Heart right ventricle (tissue), 16 donors: ENCODE measurements around the gene SRR. TPM values are rescaled to one million over a fixed set of nuclear protein-coding genes. Genes with fewer than 3 reads are reported as not detected.

Experiments
- ATAC-seq, 8 donors: fragments of 200-7000 bp; cut with Tn5 transposase; one replicate each; pipeline ENCODE4 v1.9.1; 2020; ENCODE audit warnings: mild to moderate bottlenecking in 8 of 8, moderate library complexity in 8 of 8, moderate number of reproducible peaks in 1 of 8
- DNase-seq, 2 donors: peaks; one replicate each; pipeline ENCODE4 v3.0.0-alpha.2; 2020
- H3K27ac ChIP-seq, 10 donors: fragments of 200-600 bp; sonication (generic) in 2 of 10; one replicate each; pipeline versions ENCODE4 v1.5.0 to v1.8.0; 2020 to 2022; ENCODE audit warnings: mild to moderate bottlenecking in 3 of 10
- H3K27me3 ChIP-seq, 7 donors: fragments of 200-600 bp; one replicate each; pipeline ENCODE4 v1.8.0; 2021 to 2022; ENCODE audit warnings: mild to moderate bottlenecking in 2 of 7
- H3K36me3 ChIP-seq, 9 donors: fragments of 200-600 bp; sonication (generic) in 1 of 9; one replicate each; pipeline versions ENCODE4 v1.5.0 to v1.8.0; 2020 to 2022; ENCODE audit warnings: mild to moderate bottlenecking in 2 of 9
- H3K4me1 ChIP-seq, 9 donors: fragments of 200-600 bp; sonication (generic) in 1 of 9; one replicate each; pipeline versions ENCODE4 v1.5.0 to v1.8.0; 2020 to 2022; ENCODE audit warnings: mild to moderate bottlenecking in 4 of 9
- H3K4me3 ChIP-seq, 10 donors: fragments of 200-600 bp; sonication (generic) in 2 of 10; one replicate each; pipeline versions ENCODE4 v1.5.0 to v1.8.0; 2020 to 2022; ENCODE audit warnings: mild to moderate bottlenecking in 7 of 10, moderate library complexity in 2 of 10
- H3K9me3 ChIP-seq, 11 donors: fragments of 200-600 bp in 10 of 11; sonication (generic) in 2 of 11; one replicate each; pipeline versions ENCODE4 v1.5.0 to v1.8.0; 2013 to 2022; ENCODE audit warnings: mild to moderate bottlenecking in 2 of 11, control low read depth in 1 of 11, moderate library complexity in 1 of 11
- WGBS, 2 donors: extraction: QIAGEN DNeasy Blood & Tissue Kit; methylation state at CpG; one replicate each; pipeline ENCODE4 v1.1.7; 2013; ENCODE audit warnings: inconsistent platforms in 1 of 2; 5-methylcytosine and 5-hydroxymethylcytosine counted together
- intact Hi-C, 10 donors: fragments of 100-400 bp; cut with DNase I; formaldehyde crosslinking; loops; one replicate each; pipeline versions ENCODE4 v1.11.1 to v1.14.2; 2022
- polyA plus RNA-seq, 2 donors: library from polyadenylated mRNA; stranded (reverse); fragments of 200-250 nt; gene quantifications; one replicate each; pipeline ENCODE4 v1.2.3, GENCODE V29; 2013
- total RNA-seq, 10 donors: library from RNA; stranded (reverse); fragmentation: NEBNext Ultra II Directional in 3 of 10; extraction: Animal tissue kit (Norgen Biotek cat#: 25700) in 3 of 10; gene quantifications; one replicate each; pipeline versions ENCODE4 v1.2.1 to v1.2.4, GENCODE V29; 2021 to 2023
- TF ChIP-seq, protein P1 (sequence below), 9 donors: fragments of 200-600 bp; sonication (generic) in 2 of 9; IDR thresholded peaks; one replicate each; pipeline versions ENCODE4 v1.5.0 to v1.8.0; 2021 to 2022; ENCODE audit warnings: antibody characterized with exemption in 9 of 9, mild to moderate bottlenecking in 5 of 9, moderate library complexity in 1 of 9
- donor health status: Arrhythmogenic right ventricular cardiomyopathy.
- donor health status: ischemic (EF 13 %, LVEDD 7.1; RV severe dilation, severe dysfunction).
- donor health status: healthy with polysubstance abuse.
- donor health status: DM: no; HTN: yes; CAD: no.
- donor health status: DM: no; HTN: no; CAD: no.
- donor health status: ischemic (EF 25% LVEDD 6.9; RV normal size, moderate dysfunction).
- donor health status: ischemic (EF 25% LVEDD 5.7; RV mildly dilated, moderate dysfunction).
- donor health status: healthy.
- donor health status: DM: yes; HTN: yes; CAD: no.
- donor health status: Ischemic cardiomyopathy.
- donor health status: ischemic (EF 35%, LVEDD 5.7; RV mildly dilated, moderate dysfunction).
- donor health status: nonischemic (EF 11% LVEDD 7.7; RV severe dilation, severe dysfunction).
- donor health status: DM: yes; HTN: yes; CAD: no.
- donor health status: PGD.
- donor health status: ischemic (EF 29% LVEDD 5.4; RV normal size, mild dysfunction).
- donor health status: nonischemic (EF 23%, LVEDD 6.1; RV moderate dilation, normal function).

The SRR gene
- total and polyA plus RNA-seq, 12 donors = 2.9 to 16.0 (median 9.4) TPM

GRCh38 chr17:2346475-2346874, 42.7 kb downstream of the SRR start:
- peaks cover 0 to 13% (median 7%) of the 10 kb centered on the region in 9 donors for H3K4me1 ChIP-seq
- intact Hi-C loops = no loop called here
- H3K27ac ChIP-seq = no peak overlapping the region
- H3K9me3 ChIP-seq = no peaks in the 10 kb centered on the region
- no peak for DNase-seq
- H3K27me3 ChIP-seq = no peaks in the 10 kb centered on the region
- H3K36me3 ChIP-seq = peaks cover 0 to 34% (median 0%) of the 10 kb centered on the region in 9 donors
- no peak overlapping the region for H3K4me3 ChIP-seq
- ATAC-seq = no peak
- TF ChIP-seq, protein P1, sequence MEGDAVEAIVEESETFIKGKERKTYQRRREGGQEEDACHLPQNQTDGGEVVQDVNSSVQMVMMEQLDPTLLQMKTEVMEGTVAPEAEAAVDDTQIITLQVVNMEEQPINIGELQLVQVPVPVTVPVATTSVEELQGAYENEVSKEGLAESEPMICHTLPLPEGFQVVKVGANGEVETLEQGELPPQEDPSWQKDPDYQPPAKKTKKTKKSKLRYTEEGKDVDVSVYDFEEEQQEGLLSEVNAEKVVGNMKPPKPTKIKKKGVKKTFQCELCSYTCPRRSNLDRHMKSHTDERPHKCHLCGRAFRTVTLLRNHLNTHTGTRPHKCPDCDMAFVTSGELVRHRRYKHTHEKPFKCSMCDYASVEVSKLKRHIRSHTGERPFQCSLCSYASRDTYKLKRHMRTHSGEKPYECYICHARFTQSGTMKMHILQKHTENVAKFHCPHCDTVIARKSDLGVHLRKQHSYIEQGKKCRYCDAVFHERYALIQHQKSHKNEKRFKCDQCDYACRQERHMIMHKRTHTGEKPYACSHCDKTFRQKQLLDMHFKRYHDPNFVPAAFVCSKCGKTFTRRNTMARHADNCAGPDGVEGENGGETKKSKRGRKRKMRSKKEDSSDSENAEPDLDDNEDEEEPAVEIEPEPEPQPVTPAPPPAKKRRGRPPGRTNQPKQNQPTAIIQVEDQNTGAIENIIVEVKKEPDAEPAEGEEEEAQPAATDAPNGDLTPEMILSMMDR (IDR thresholded peaks at IDR 0.05) = no peak
- 95 to 96% methylated on average over 8 of the region's 8 CpGs for WGBS, 2 donors

- DNase-seq = no peak
These were observed 44.3 kb downstream of the SRR start for GRCh38 chr17:2347805-2348685.

DNA sequence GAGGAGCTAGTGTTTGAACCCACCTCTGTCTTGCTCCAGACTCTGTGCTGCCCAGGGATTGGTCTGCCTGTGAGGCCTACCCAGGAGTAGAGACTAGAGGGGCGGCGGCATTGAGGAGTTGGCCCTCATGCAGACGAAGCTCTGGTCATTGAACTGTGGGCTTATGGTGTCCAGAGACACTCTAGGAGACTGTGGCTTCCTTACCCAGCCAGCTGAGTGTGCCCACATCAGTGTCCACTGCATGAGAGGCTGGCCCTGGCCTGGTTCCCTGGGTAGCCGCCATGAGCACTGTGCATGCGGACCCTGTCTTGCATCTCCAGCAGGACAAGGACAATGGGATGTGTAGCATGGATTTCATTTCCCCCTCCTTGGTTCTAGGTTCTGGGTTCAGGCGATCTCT, 47.5 kb downstream of the SRR start:
- no peak for DNase-seq
- intact Hi-C loops = no loop called here

More at GRCh38 chr17:2347805-2348685, 44.3 kb downstream of the SRR start:
- Histone ChIP-seq H3K4me3 (no peak overlapping the region), H3K36me3 (peaks cover 0 to 21% (median 0%) of the 10 kb centered on the region in 9 donors), H3K4me1 (peaks cover 0 to 15% (median 7%) of the 10 kb centered on the region in 9 donors), H3K27me3 (no peaks in the 10 kb centered on the region), H3K27ac (peak overlapping the region in 1 of 10 donors; percentile 28), H3K9me3 (no peaks in the 10 kb centered on the region)
- TF ChIP-seq, protein P1 (IDR thresholded peaks at IDR 0.05) = no peak
- intact Hi-C loops = no loop called here
- WGBS, 2 donors = 57 to 69% methylated on average over 11 of the region's 11 CpGs
- ATAC-seq = peak; percentile 22 to 80 (median 56)

GRCh38 chr17:2354311-2354710, 50.6 kb downstream of the SRR start:
- H3K27me3 ChIP-seq = no peaks in the 10 kb centered on the region
- peaks cover 0 to 6% (median 0%) of the 10 kb centered on the region in 9 donors for H3K4me1 ChIP-seq
- no peak overlapping the region for H3K27ac ChIP-seq
- WGBS, 2 donors = 86 to 94% methylated on average over 8 of the region's 8 CpGs
- peaks cover 0 to 7% (median 0%) of the 10 kb centered on the region in 9 donors for H3K36me3 ChIP-seq
- ATAC-seq = no peak
- no peak overlapping the region for H3K4me3 ChIP-seq
- H3K9me3 ChIP-seq = no peaks in the 10 kb centered on the region
- intact Hi-C loops = no loop called here
- no peak for DNase-seq
- TF ChIP-seq, protein P1 (IDR thresholded peaks at IDR 0.05) = no peak

More for the DNA sequence above, 47.5 kb downstream of the SRR start:
- Histone ChIP-seq H3K9me3 (no peaks in the 10 kb centered on the region), H3K27me3 (no peaks in the 10 kb centered on the region), H3K36me3 (peaks cover 0 to 2% (median 0%) of the 10 kb centered on the region in 9 donors), H3K4me1 (peaks cover 0 to 18% (median 7%) of the 10 kb centered on the region in 9 donors), H3K4me3 (no peak overlapping the region), H3K27ac (no peak overlapping the region)
- WGBS, 2 donors = 90 to 95% methylated on average over 6 of the region's 6 CpGs
- TF ChIP-seq, protein P1 (IDR thresholded peaks at IDR 0.05) = no peak
- ATAC-seq = no peak
